HCT116 (cell line): ENCODE results near the gene CPED1.

Experiments used
- ATF3 ChIP-seq: IDR thresholded peaks from 2 replicates; pipeline ENCODE4 v1.6.1; 2012
- CTCF ChIP-seq, 3 experiments: fragments of 200-600 bp in 1 of 3; sonication (generic) in 1 of 3; IDR thresholded peaks in 2 of 3; conservative IDR thresholded peaks in 1 of 3; 2 replicates each; pipeline ENCODE4 v1.5.1; 2012 to 2017; ENCODE audit warnings: low read depth in 2 of 3, low read length in 2 of 3, antibody characterized with exemption in 1 of 3, borderline replicate concordance in 1 of 3, control low read depth in 1 of 3, mild to moderate bottlenecking in 1 of 3, mixed read lengths in 1 of 3, mixed run types in 1 of 3, moderate library complexity in 1 of 3; ENCODE audit not compliant: insufficient read depth in 1 of 3
- EGR1 ChIP-seq: IDR thresholded peaks from 2 replicates; pipeline ENCODE4 v1.6.1; 2012; ENCODE audit warnings: low read depth
- ELF1 ChIP-seq: IDR thresholded peaks from 2 replicates; pipeline ENCODE4 v1.6.1; 2012; ENCODE audit warnings: low read depth, borderline replicate concordance
- EZH2 ChIP-seq: fragments of 200-600 bp; sonication (generic); IDR thresholded peaks from 2 replicates; pipeline ENCODE4 v1.6.1; 2017; ENCODE audit warnings: antibody characterized with exemption, mixed run types
- EZH2phosphoT487 ChIP-seq: fragments of 200-600 bp; IDR thresholded peaks from 2 replicates; pipeline ENCODE4 v1.6.1; 2018; ENCODE audit warnings: antibody characterized with exemption, borderline replicate concordance
- POLR2A ChIP-seq: IDR thresholded peaks from 2 replicates; pipeline ENCODE4 v1.7.0; 2011; ENCODE audit warnings: borderline replicate concordance; ENCODE audit not compliant: insufficient read depth, insufficient read length; ENCODE audit errors: extremely low read depth
- POLR2AphosphoS5 ChIP-seq: IDR thresholded peaks from 2 replicates; pipeline ENCODE4 v1.6.1; 2011; ENCODE audit warnings: mild to moderate bottlenecking, low read depth, low read length, moderate library complexity
- YY1 ChIP-seq: IDR thresholded peaks from 2 replicates; pipeline ENCODE4 v1.6.1; 2011; ENCODE audit warnings: low read length, low read depth, moderate library complexity, mild to moderate bottlenecking; ENCODE audit not compliant: insufficient replicate concordance; ENCODE audit errors: extremely low read depth
- TF ChIP-seq, protein P1 (sequence below): IDR thresholded peaks from 2 replicates; pipeline ENCODE4 v1.6.1; 2012

GRCh38 chr7:121178452-121178851, 189.9 kb downstream of the CPED1 start:
- no peak for TF ChIP-seq CTCF (IDR thresholded peaks at IDR 0.05 in 2 of 3, conservative IDR thresholded peaks at IDR 0.05 in 1 of 3; ENCODE audit: borderline replicate concordance in 1 of 3, insufficient read depth in 1 of 3, low read depth in 2 of 3, low read length in 2 of 3)
- TF ChIP-seq ATF3: no peak
- TF ChIP-seq EGR1: no peak
- TF ChIP-seq YY1: no peak
- no peak for TF ChIP-seq POLR2A
- no peak for TF ChIP-seq POLR2AphosphoS5
- no peak for TF ChIP-seq EZH2
- no peak for TF ChIP-seq ELF1
- no peak for TF ChIP-seq EZH2phosphoT487
- TF ChIP-seq, protein P1, sequence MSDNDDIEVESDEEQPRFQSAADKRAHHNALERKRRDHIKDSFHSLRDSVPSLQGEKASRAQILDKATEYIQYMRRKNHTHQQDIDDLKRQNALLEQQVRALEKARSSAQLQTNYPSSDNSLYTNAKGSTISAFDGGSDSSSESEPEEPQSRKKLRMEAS: no peak
